ENCODE measurements around the gene ADAMTS13. TPM values are rescaled to one million over a fixed set of nuclear protein-coding genes. Genes with fewer than 3 reads are reported as not detected.
"Not testable (repeated sequence)": the region's sequence is repeated elsewhere in the genome, so short reads cannot be mapped to it uniquely, and the experiment has no call there.

ADAMTS13 gene
- total RNA-seq, 2 experiments from 2014 or later: 2.2 to 2.6 TPM

DNA sequence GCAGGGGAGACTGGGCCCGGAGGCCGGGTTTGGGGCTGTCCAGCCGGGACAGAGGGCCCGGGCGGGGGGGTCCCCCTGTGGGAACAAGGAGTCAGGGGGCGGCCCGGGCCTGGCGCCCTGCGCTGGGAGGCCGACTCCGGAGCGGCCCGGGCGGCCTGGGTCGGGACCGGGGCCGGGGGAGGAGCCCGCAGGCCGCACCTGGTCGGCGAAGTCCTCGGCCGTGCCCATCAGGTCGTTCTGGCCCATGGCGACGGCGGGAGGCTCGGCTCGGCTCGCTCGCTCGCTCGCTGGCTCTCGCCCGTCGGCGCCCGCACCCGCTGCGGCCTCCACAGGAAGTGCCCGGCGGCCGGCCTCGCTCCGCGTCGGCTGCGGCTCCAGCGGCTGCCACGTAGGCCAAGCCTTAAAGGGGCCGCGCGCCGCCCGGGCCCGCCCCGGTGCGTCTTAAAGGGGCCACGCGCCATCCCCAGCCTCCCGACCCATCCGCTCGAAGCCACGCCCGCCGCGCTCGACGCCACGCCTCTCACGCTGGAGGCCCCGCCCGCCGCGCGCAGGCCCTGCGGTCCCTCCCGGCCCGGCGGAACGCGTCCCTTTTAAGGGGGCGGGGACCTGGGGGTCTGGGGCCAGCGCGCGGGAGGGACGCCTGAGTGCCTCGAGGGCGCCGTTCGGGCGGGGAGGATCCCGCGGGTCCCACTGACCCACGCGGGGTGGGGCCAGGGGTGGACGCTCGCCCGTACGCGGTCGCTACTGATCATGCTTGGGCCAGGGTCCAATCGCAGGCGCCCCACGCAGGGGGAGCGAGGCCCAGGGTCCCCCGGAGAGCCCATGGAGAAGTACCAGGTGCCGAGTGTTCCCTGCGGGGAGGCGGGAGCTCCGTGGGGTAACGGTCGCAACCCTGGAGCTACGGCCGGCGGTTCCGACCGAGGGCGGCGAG lies 46.2 kb upstream of the ADAMTS13 start, which contains the start of the genes STKLD1 and SURF4:
STKLD1 (plus strand) TSS at position 643 of the 931 bp plus-strand sequence; CDS start at position 751, 108 bp downstream.
SURF4 (minus strand) TSS at position 337 of the 931 bp plus-strand sequence; CDS start at position 246, 91 bp downstream.
- H3K36me3 Mint-ChIP-seq (ENCODE audit: low read depth): peaks cover 19% of the 10 kb centered on the region
- intact Hi-C loops (cut with DNase I, micrococcal nuclease): loop anchor here in 1 of 2 experiments (1.0 to 5.0 kb wide), 4 partner anchors 20 to 86 kb away; partner anchors contain the start of genes REXO4, SURF1, SURF2 and SURF6
- DNase-seq (peak; percentile 84 to 97 (median 94)), ATAC-seq (ENCODE audit: poor library complexity) (peak; percentile 74)
- no peaks in the 10 kb centered on the region for H3K9me3 Mint-ChIP-seq
- H3K4me3 Mint-ChIP-seq: peak within 1 kb of the TSS; percentile 96
- TF ChIP-seq, protein P1, sequence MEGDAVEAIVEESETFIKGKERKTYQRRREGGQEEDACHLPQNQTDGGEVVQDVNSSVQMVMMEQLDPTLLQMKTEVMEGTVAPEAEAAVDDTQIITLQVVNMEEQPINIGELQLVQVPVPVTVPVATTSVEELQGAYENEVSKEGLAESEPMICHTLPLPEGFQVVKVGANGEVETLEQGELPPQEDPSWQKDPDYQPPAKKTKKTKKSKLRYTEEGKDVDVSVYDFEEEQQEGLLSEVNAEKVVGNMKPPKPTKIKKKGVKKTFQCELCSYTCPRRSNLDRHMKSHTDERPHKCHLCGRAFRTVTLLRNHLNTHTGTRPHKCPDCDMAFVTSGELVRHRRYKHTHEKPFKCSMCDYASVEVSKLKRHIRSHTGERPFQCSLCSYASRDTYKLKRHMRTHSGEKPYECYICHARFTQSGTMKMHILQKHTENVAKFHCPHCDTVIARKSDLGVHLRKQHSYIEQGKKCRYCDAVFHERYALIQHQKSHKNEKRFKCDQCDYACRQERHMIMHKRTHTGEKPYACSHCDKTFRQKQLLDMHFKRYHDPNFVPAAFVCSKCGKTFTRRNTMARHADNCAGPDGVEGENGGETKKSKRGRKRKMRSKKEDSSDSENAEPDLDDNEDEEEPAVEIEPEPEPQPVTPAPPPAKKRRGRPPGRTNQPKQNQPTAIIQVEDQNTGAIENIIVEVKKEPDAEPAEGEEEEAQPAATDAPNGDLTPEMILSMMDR (IDR thresholded peaks at IDR 0.05): no peak
- no peaks in the 10 kb centered on the region for H3K27me3 Mint-ChIP-seq
- H3K27me3 ChIP-seq (ENCODE audit: control insufficient read depth in 1 of 2, insufficient read depth in 2 of 2, low read length in 2 of 2): no peaks in the 10 kb centered on the region
- H3K36me3 ChIP-seq (ENCODE audit: insufficient read depth, low read length): peaks cover 12% of the 10 kb centered on the region
- ChIA-PET POLR2A (interaction anchor here (0.9 to 8.7 kb wide), 7 partner anchors 11 to 84 kb away, joined by 3 to 109 read pairs (median 16); partner anchors contain the start of genes CACFD1, MED22, REXO4 and RPL7A), CTCF (interaction anchor here (0.6 to 2.5 kb wide), 2 partner anchors 14 to 20 kb away, joined by 3 to 7 read pairs; partner anchors contain the start of genes SURF1 and SURF2)
- peak within 1 kb of the TSS; percentile 98 for H3K27ac Mint-ChIP-seq
- peak within 1 kb of the TSS; percentile 81 to 84 for H3K27ac ChIP-seq (ENCODE audit: low read depth in 1 of 2, low read length in 2 of 2)
- H3K4me1 Mint-ChIP-seq (ENCODE audit: low read depth): peaks cover 40% of the 10 kb centered on the region
- peak within 1 kb of the TSS; percentile 73 for H3K4me3 ChIP-seq (ENCODE audit: low read length)
- no peaks in the 10 kb centered on the region for H3K9me3 ChIP-seq (ENCODE audit: control insufficient read depth in 1 of 2, insufficient read depth in 1 of 2, low read length in 2 of 2)
- peaks cover 53% of the 10 kb centered on the region for H3K4me1 ChIP-seq (ENCODE audit: insufficient read depth, low read length)

GRCh38 chr9:133377280-133377679 lies 44.9 kb upstream of the ADAMTS13 start:
- peak overlapping the region; percentile 55 for H3K27ac Mint-ChIP-seq
- not testable (repeated sequence) for DNase-seq; H3K27me3 ChIP-seq (ENCODE audit: control insufficient read depth in 1 of 2, insufficient read depth in 2 of 2, low read length in 2 of 2); H3K27me3 Mint-ChIP-seq; H3K9me3 ChIP-seq (ENCODE audit: control insufficient read depth in 1 of 2, insufficient read depth in 1 of 2, low read length in 2 of 2); H3K9me3 Mint-ChIP-seq; H3K27ac ChIP-seq (ENCODE audit: low read depth in 1 of 2, low read length in 2 of 2); H3K4me3 ChIP-seq (ENCODE audit: low read length); ATAC-seq (ENCODE audit: poor library complexity)
- CTCF ChIA-PET: interaction anchor here (1.0 to 2.5 kb wide), 2 partner anchors 21 to 29 kb away, joined by 3 to 7 read pairs; partner anchors contain the start of genes MED22, RPL7A, SURF1 and SURF2
- POLR2A ChIA-PET: interaction anchor here (0.6 to 8.7 kb wide), 5 partner anchors 20 to 42 kb away, joined by 3 to 109 read pairs (median 16); partner anchors contain the start of genes MED22, REXO4, RPL7A and SURF1
- Histone ChIP-seq H3K36me3 (ENCODE audit: insufficient read depth, low read length) (peaks cover 12% of the 10 kb centered on the region), H3K4me1 (ENCODE audit: insufficient read depth, low read length) (peaks cover 40% of the 10 kb centered on the region)
- H3K4me1 Mint-ChIP-seq (ENCODE audit: low read depth): peaks cover 28% of the 10 kb centered on the region
- peak overlapping the region; percentile 76 for H3K4me3 Mint-ChIP-seq
- peaks cover 13% of the 10 kb centered on the region for H3K36me3 Mint-ChIP-seq (ENCODE audit: low read depth)
- intact Hi-C loops (cut with DNase I, micrococcal nuclease): loop anchor here in 1 of 2 experiments (5.0 kb wide), 2 partner anchors 40 to 85 kb away; partner anchors contain the start of gene REXO4

- POLR2A ChIA-PET: interaction anchor here (2.2 to 2.4 kb wide), 2 partner anchors 30 to 43 kb away, joined by 16 to 26 read pairs; partner anchors contain the start of genes MED22, RPL7A and SURF6
- DNase-seq: no peak
- peaks cover 23% of the 10 kb centered on the region for H3K4me1 Mint-ChIP-seq (ENCODE audit: low read depth)
- Histone ChIP-seq H3K9me3 (ENCODE audit: control insufficient read depth in 1 of 2, insufficient read depth in 1 of 2, low read length in 2 of 2) (no peaks in the 10 kb centered on the region), H3K4me3 (ENCODE audit: low read length) (no peak overlapping the region), H3K4me1 (ENCODE audit: insufficient read depth, low read length) (peaks cover 36% of the 10 kb centered on the region), H3K27me3 (ENCODE audit: control insufficient read depth in 1 of 2, insufficient read depth in 2 of 2, low read length in 2 of 2) (no peaks in the 10 kb centered on the region), H3K36me3 (ENCODE audit: insufficient read depth, low read length) (peaks cover 12% of the 10 kb centered on the region), H3K27ac (ENCODE audit: low read depth in 1 of 2, low read length in 2 of 2) (no peak overlapping the region)
- no peaks in the 10 kb centered on the region for H3K9me3 Mint-ChIP-seq
- CTCF ChIA-PET: interaction anchor here (1.0 to 2.5 kb wide), 2 partner anchors 22 to 30 kb away, joined by 3 to 7 read pairs; partner anchors contain the start of genes MED22, RPL7A, SURF1 and SURF2
- peaks cover 9% of the 10 kb centered on the region for H3K36me3 Mint-ChIP-seq (ENCODE audit: low read depth)
- peak overlapping the region; percentile 11 for H3K4me3 Mint-ChIP-seq
- no peaks in the 10 kb centered on the region for H3K27me3 Mint-ChIP-seq
- intact Hi-C loops (cut with DNase I, micrococcal nuclease): loop anchor here in 1 of 2 experiments (5.0 kb wide), 2 partner anchors 40 to 85 kb away; partner anchors contain the start of gene REXO4
- no peak overlapping the region for H3K27ac Mint-ChIP-seq
- no peak for ATAC-seq (ENCODE audit: poor library complexity)
- TF ChIP-seq, protein P1 (IDR thresholded peaks at IDR 0.05): no peak
Measured at GRCh38 chr9:133377721-133378216, 44.4 kb upstream of the ADAMTS13 start.

All from CD4-positive, alpha-beta T cell (primary cell).